Umbilical cord (tissue), 2 donors: ENCODE data around the gene KMT2B. TPM values are rescaled to one million over a fixed set of nuclear protein-coding genes. Genes with fewer than 3 reads are reported as not detected.
"Not testable (repeated sequence)": the region's sequence is repeated elsewhere in the genome, so short reads cannot be mapped to it uniquely, and the experiment has no call there.

Source experiments
- DNase-seq: peaks from one replicate; pipeline ENCODE4 v3.0.0-alpha.2; 2015; ENCODE audit warnings: low spot score
- total RNA-seq: library from RNA; depleted of rRNA; stranded (reverse); fragments of >200 nt; gene quantifications from one replicate; pipeline ENCODE4 v1.2.3, GENCODE V29; 2014; ENCODE audit warnings: low replicate concordance; ENCODE audit not compliant: insufficient read depth

Gene KMT2B
- total RNA-seq, 1 donor from 2014 or later: 2.2 TPM

- peak; percentile 81 for DNase-seq
Observed at GRCh38 chr19:35755550-35756376, 38.0 kb downstream of the KMT2B start.

- DNase-seq: peak; percentile 50
Observed at GRCh38 chr19:35756377-35757230, 38.8 kb downstream of the KMT2B start, which contains the start of gene HSPB6. Gene HSPB6 (minus strand): TSS chr19:35757029. CDS start chr19:35757008, 21 bp downstream.

GRCh38 chr19:35757231-35757748, 39.5 kb downstream of the KMT2B start:
- DNase-seq: peak; percentile 99

GRCh38 chr19:35757749-35758608, 40.2 kb downstream of the KMT2B start, which contains the start of gene PROSER3:
Gene PROSER3 (plus strand): TSS chr19:35758176. CDS start chr19:35758216, 40 bp downstream.
- DNase-seq: peak; percentile 100

- no peak for DNase-seq
Observed at GRCh38 chr19:35759697-35760096, 41.9 kb downstream of the KMT2B start.

GRCh38 chr19:35760711-35761349, 43.0 kb downstream of the KMT2B start:
- no peak for DNase-seq

GRCh38 chr19:35764432-35765315, 46.9 kb downstream of the KMT2B start:
- no peak for DNase-seq

- no peak for DNase-seq
Observed at GRCh38 chr19:35766571-35767104, 48.8 kb downstream of the KMT2B start.

- peak; percentile 55 for DNase-seq
Observed at GRCh38 chr19:35767288-35768081, 49.7 kb downstream of the KMT2B start.

- no peak for DNase-seq
Observed at GRCh38 chr19:35768082-35768421, 50.2 kb downstream of the KMT2B start.

- not testable (repeated sequence) for DNase-seq
Observed at GRCh38 chr19:35772362-35772761, 54.6 kb downstream of the KMT2B start.

GRCh38 chr19:35773020-35773806, 55.4 kb downstream of the KMT2B start:
- no peak for DNase-seq

GRCh38 chr19:35774274-35775045, 56.7 kb downstream of the KMT2B start:
- DNase-seq: no peak

GRCh38 chr19:35775046-35775297, 57.2 kb downstream of the KMT2B start:
- DNase-seq: no peak

GRCh38 chr19:35775298-35776101, 57.7 kb downstream of the KMT2B start, which contains the start of gene ARHGAP33:
Gene ARHGAP33 (plus strand): TSS chr19:35775564. CDS start chr19:35775659, 95 bp downstream.
- DNase-seq: peak; percentile 99

- DNase-seq: no peak
Observed at GRCh38 chr19:35776102-35776788, 58.4 kb downstream of the KMT2B start.
